ENCODE measurements around the gene SYTL3.
"Not testable (repeated sequence)": the region's sequence is repeated elsewhere in the genome, so short reads cannot be mapped to it uniquely, and the experiment has no call there.

The SYTL3 gene

DNA sequence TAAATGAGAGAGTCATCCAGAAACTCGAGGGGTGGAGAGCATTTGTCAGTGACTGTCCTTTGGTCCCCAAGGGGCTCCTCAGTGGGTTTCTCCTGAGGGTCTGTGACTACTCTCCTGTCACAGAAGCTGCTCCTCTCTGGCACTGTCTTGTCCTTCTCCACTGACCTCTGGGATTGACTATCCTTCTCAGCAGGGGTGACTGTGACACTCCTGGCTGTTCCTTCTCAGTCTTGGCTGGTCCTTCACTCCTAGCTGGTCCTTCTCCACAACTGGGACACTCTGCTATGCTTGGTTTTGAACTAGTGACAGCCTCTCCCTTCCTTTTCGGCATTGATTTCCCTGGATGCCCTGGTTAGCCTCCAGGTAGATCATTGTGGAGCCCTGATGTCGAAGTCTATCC, 38.8 kb upstream of the SYTL3 start:
- H3K4me3 Mint-ChIP-seq: no peak overlapping the region
- H3K36me3 Mint-ChIP-seq (ENCODE audit: low read depth): peaks cover 44% of the 10 kb centered on the region
- H3K4me1 Mint-ChIP-seq: peaks cover 11% of the 10 kb centered on the region
- no peaks in the 10 kb centered on the region for H3K9me3 Mint-ChIP-seq
- no peaks in the 10 kb centered on the region for H3K27me3 Mint-ChIP-seq (ENCODE audit: low read depth)
- TF ChIP-seq, protein P1, sequence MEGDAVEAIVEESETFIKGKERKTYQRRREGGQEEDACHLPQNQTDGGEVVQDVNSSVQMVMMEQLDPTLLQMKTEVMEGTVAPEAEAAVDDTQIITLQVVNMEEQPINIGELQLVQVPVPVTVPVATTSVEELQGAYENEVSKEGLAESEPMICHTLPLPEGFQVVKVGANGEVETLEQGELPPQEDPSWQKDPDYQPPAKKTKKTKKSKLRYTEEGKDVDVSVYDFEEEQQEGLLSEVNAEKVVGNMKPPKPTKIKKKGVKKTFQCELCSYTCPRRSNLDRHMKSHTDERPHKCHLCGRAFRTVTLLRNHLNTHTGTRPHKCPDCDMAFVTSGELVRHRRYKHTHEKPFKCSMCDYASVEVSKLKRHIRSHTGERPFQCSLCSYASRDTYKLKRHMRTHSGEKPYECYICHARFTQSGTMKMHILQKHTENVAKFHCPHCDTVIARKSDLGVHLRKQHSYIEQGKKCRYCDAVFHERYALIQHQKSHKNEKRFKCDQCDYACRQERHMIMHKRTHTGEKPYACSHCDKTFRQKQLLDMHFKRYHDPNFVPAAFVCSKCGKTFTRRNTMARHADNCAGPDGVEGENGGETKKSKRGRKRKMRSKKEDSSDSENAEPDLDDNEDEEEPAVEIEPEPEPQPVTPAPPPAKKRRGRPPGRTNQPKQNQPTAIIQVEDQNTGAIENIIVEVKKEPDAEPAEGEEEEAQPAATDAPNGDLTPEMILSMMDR (IDR thresholded peaks at IDR 0.05; ENCODE audit: unreplicated experiment in 3 of 3): no peak
- peak overlapping the region; percentile 9 to 50 (median 40) for H3K27ac Mint-ChIP-seq

DNA sequence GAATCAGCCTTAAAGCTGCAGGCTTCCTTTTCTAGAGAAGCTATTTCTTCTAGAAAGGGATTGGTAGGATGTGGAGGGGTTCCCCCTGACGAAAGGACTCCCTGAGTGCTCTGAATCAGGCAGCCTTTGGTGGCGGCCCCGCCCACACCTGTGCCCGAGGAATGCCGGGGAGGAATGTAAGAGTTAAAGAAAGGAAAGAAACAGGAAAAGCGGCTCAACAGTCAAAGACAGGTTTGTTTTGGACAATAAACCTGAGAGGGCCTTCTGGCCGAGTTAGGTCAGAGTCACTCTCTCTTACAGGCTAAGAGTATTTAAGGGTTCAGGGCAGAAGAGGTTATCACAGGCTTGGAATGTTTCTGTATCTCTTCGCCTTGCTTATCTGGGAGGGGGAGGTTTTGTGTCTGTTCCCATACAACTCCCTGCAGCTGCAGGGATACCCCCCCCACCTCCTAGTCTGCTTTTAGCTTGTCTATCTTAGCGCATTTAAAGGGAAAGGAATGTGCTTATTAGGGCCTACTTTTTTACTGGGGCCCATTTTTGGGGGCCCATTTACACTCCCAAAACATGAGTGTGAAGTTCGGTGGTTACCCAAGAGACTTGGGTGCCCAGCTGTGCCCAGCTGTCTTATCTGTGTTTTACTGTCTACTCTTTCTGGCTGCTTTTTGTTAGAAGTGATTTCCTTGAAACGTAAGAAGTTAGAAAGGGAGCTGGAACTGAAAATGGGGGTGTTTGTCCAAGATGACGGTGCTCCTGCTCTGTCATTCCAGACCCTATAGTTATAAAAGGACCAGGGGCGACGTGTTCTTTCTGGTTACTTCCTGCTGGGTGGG, 38.1 kb upstream of the SYTL3 start:
- Mint-ChIP-seq H3K27me3 (ENCODE audit: low read depth) (no peaks in the 10 kb centered on the region), H3K4me3 (peak overlapping the region in 1 of 3 experiments; percentile 39), H3K27ac (peak overlapping the region; percentile 9 to 64 (median 43)), H3K4me1 (peaks cover 11% of the 10 kb centered on the region), H3K36me3 (ENCODE audit: low read depth) (peaks cover 50% of the 10 kb centered on the region), H3K9me3 (no peaks in the 10 kb centered on the region)
- TF ChIP-seq, protein P1 (IDR thresholded peaks at IDR 0.05; ENCODE audit: unreplicated experiment in 3 of 3): no peak

DNA sequence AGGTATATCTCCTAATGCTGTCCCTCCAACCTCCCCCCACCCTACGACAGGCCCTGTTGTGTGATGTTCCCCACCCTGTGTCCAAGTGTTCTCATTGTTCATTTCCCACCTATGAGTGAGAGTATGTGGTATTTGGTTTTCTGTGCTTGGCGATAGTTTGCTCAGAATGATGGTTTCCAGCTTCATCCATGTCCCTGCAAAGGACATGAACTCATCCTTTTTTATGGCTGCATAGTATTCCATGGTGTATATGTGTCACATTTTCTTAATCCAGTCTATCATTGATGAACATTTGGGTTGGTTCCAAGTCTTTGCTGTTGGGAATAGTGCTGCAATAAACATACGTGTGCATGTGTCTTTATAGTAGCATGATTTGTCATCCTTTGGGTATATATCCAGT, 35.2 kb upstream of the SYTL3 start:
- H3K4me1 Mint-ChIP-seq: peaks cover 11% of the 10 kb centered on the region
- not testable (repeated sequence) for H3K27me3 Mint-ChIP-seq (ENCODE audit: low read depth); H3K27ac Mint-ChIP-seq; H3K4me3 Mint-ChIP-seq
- peaks cover 13% of the 10 kb centered on the region for H3K9me3 Mint-ChIP-seq
- H3K36me3 Mint-ChIP-seq (ENCODE audit: low read depth): peaks cover 63% of the 10 kb centered on the region

DNA sequence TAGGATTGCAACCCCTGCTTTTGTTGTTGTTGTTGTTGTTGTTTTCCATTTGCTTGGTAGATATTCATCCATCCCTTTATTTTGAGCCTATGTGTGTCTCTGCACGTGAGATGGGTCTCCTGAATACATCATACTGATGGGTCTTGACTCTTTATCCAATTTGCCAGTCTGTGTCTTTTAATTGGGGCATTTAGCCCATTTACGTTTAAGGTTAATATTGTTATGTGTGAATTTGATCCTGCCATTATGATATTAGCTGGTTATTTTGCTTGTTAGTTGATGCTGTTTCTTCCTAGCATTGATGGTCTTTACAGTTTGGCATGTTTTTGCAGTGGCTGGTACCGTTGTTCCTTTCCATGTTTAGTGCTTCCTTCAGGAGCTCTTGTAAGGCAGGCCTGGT, 31.6 kb upstream of the SYTL3 start:
- not testable (repeated sequence) for H3K27me3 Mint-ChIP-seq (ENCODE audit: low read depth); H3K4me3 Mint-ChIP-seq; H3K27ac Mint-ChIP-seq; H3K4me1 Mint-ChIP-seq
- Mint-ChIP-seq H3K36me3 (ENCODE audit: low read depth) (peaks cover 79% of the 10 kb centered on the region), H3K9me3 (peaks cover 13% of the 10 kb centered on the region)

DNA sequence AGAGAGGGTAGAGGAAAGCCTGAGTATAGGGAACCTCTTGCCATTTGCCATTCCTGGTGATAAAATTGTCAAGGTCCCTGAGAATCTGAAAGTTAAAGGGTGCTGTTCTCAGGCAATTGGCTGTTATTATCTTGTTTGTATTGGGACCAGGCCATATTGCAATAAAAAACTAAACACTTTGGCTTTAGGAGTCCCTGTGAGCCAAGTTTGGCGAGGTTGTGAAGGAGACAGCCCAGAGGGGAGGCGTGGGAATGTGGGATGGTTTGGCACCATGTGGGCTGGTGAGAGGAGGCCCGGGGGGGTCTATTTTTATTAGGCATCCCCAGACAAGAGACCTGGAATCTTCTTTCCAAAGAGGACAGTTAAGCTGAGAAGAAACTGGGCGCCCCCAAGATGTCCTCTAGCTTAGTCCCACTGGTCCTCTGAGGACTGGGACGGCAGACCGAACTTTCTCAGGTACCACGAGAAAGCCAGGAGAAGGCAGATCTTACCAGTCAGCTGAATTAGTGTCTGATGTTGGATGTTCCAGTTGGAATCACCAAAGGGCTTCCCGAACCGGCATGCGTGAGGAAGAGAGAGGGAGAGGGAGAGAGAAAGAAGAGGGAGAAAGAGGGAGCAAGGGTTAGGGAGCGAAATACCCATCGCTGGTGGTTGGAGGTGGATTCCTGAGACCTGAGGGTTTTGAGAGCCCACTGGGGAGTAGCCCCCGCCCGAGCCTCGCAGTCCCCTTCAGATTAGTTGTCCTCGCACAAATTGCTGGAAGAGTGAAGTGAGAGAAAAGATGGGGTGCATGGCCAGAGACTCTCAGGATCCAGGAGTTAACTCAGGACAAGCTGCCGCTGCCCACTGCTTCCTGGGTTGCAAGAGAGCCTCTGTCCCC, 29.7 kb upstream of the SYTL3 start:
- H3K9me3 Mint-ChIP-seq: peaks cover 13% of the 10 kb centered on the region
- H3K27ac Mint-ChIP-seq: no peak overlapping the region
- no peaks in the 10 kb centered on the region for H3K27me3 Mint-ChIP-seq (ENCODE audit: low read depth)
- peaks cover 80% of the 10 kb centered on the region for H3K36me3 Mint-ChIP-seq (ENCODE audit: low read depth)
- H3K4me3 Mint-ChIP-seq: no peak overlapping the region
- H3K4me1 Mint-ChIP-seq: no peaks in the 10 kb centered on the region
- TF ChIP-seq, protein P1 (IDR thresholded peaks at IDR 0.05; ENCODE audit: unreplicated experiment in 3 of 3): no peak

DNA sequence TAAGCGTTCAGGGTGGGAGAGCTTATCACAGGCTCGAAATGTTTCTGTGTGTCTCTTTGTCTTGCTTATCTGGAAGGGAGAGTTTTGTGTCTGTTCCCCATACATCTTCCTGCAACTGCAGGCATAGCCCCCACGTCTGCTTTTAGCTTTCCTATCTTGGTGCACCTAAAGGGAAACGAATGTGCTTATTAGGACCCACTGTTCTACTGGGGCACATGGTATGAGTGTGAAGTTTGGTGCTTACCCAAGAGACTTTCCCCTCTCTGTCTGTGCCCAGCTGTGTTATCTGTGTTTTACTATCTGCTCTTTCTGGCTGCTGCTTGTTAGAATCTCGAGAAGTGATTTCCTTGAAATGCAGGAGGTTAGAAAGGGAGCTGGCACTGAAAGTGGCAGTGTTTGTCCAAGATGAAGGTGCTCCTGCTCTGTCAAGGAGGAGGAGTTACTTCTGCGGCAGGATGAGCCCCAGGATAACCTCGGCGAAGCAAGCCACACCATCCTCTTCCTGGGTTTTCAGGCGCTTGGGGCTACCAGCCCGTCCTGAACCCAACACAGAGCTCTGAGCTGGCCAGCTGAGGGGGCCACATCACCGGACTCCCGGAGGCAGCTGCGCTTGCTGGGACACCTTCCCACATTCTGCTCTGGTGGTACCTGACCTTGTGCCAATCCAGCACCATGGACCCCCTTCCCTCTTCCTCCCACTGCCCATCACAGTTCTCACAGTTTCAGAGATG, 28.7 kb upstream of the SYTL3 start:
- Mint-ChIP-seq H3K9me3 (peaks cover 13% of the 10 kb centered on the region), H3K27me3 (ENCODE audit: low read depth) (no peaks in the 10 kb centered on the region), H3K27ac (no peak overlapping the region), H3K4me1 (no peaks in the 10 kb centered on the region), H3K4me3 (no peak overlapping the region), H3K36me3 (ENCODE audit: low read depth) (peaks cover 77% of the 10 kb centered on the region)
- TF ChIP-seq, protein P1 (IDR thresholded peaks at IDR 0.05; ENCODE audit: unreplicated experiment in 3 of 3): no peak
